AML-193 (cell line): ENCODE measurements around the gene USP6.
"Not testable (repeated sequence)": the region's sequence is repeated elsewhere in the genome, so short reads cannot be mapped to it uniquely, and the experiment has no call there.

Experiments used
- DNase-seq, 2 experiments: peaks; one replicate each; lab custom pipeline; 2025; lab: John Stamatoyannopoulos, UW

Gene USP6

GRCh38 chr17:5115673-5116651 is at the start of gene USP6:
USP6 (plus strand) TSS chr17:5116032; CDS start chr17:5130368, 14,336 bp downstream.
- DNase-seq = no peak

- DNase-seq = no peak
Observed at GRCh38 chr17:5068236-5068635, 47.6 kb upstream of the USP6 start.

- DNase-seq = no peak
Observed at GRCh38 chr17:5069724-5070123, 46.1 kb upstream of the USP6 start.

- DNase-seq = not testable (repeated sequence)
Observed at GRCh38 chr17:5075472-5075871, 40.4 kb upstream of the USP6 start.

- not testable (repeated sequence) for DNase-seq
Observed at GRCh38 chr17:5077275-5077674, 38.6 kb upstream of the USP6 start.

- DNase-seq = no peak
Observed at GRCh38 chr17:5077781-5078105, 38.1 kb upstream of the USP6 start.

DNA sequence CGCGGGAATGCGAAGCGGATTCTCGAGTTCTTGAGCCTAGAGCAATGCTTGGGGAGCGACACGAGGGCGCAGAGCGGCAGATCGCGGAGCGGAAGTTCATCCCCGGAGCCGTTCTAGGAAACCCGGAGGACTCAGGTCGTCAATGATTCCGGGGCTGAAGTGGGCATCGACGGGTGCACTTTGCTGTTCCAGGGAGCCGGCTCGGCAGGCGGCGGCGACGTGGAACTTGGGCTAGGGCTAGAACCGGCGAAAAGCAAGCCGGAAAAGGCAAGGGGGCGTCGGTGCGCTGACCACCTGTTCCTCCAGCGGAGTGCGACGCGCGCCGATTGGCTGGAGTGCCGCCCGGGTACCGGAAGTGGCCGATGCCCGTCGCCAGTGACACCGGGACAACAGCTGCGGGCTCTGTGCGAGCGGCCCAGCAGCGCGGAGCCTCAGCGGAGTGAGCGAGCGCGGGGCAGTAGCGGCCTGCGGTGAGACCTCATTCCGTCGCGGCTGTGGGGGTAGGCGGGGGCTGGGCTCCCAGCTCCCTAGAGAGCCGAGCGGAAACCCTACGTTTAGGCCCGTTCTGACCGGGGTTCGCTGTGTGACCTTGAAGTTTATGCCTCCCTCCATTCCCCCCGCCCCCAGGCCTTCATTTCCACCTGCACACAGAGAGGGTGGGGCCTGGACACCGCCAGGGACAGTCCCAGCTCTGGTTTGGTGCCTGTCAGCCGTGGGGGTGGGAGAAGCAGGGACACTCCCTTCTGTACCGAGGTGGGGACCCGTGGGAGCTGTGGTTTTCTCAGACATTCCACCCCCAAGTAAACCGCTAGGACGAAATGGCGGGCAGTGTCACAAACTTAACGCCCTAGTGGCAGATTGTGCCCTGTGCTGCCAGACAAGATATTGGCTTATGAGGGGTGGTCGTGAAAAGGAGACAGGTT is 37.5 kb upstream of the USP6 start, which contains the start of gene ZFP3:
Gene ZFP3 (plus strand): TSS at position 362 of the 923 bp plus-strand sequence. CDS start 13,038 bp downstream, outside the sequence.
- no peak for DNase-seq

GRCh38 chr17:5080591-5080990 is 35.2 kb upstream of the USP6 start:
- no peak for DNase-seq

DNA sequence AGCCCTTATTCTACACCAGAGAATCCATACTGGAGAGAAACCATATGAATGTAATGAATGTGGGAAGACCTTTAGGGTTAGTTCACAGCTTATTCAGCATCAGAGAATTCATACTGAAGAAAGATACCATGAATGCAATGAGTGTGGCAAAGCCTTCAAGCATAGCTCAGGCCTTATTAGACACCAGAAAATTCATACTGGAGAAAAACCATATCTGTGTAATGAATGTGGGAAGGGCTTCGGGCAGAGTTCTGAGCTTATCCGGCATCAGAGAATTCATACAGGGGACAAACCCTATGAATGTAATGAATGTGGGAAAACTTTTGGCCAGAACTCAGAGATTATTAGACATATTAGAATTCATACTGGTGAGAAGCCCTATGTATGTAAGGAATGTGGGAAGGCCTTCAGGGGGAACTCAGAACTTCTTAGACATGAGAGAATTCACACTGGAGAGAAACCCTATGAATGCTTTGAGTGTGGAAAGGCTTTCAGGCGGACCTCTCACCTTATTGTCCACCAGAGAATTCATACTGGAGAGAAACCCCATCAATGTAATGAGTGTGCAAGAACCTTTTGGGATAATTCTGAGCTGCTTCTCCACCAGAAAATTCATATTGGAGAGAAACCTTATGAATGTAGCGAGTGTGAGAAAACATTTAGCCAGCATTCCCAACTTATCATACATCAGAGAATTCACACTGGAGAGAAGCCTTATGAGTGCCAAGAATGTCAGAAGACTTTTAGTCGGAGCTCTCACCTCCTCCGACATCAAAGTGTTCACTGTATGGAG is 23.4 kb upstream of the USP6 start:
- DNase-seq = no peak

- no peak for DNase-seq
Observed at GRCh38 chr17:5096731-5097100, 19.1 kb upstream of the USP6 start.

DNA sequence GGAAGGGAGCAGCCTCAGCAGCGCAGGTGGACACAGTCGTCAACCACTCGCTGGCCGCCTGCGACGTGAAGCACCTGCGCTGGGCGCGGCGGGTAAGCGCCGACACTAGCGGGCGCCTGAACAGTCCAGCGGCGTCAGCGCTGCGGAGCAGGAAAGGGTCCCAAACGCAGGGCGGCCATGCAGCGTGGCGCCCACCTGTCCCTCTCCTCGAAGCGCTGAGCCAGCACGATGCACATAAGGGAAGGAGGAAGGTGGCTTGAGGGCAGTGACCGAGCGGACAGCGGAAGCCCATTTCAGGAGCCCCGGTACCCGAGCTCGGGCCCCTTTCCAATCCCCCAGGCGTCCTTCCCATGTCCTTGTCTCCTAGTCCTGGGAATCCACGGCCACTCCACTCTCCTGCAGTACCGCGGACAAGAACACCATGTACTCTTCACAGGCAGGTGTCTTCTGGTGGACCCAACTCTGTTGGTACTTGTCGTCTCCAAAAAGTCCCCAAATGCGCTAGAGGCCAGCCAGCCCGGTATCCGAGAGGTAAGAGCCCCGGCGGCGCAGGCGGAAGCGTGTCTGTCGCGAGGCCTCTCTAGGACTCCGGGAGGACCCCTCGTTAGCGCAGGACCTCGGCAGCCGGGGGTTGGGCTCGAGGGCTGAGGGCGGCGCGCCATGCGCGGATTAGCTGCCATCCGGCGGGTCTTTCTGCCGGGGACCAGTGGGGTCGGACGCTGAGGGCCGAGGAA is 18.6 kb upstream of the USP6 start:
- DNase-seq = no peak

- DNase-seq = no peak
Observed at GRCh38 chr17:5099271-5099670, 16.6 kb upstream of the USP6 start.

DNA sequence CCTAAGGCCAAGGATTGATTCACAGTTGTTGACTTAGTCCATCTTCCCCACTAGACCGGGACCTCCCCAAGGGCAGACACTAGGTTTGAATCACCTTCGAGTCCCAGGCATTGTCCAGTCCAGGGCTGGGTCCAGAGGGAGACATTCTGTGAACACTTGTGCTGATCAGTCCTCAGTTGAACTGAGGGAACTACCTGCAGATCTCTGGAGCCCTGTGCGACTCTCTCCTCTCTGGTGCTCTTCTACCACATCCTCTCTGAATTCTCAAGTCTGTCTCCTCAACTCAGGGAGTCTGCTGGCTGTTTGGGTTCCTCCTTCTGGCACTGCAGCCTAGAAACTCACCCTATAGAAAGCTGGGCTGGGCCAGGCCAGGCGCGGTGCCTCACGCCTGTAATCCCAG is 15.0 kb upstream of the USP6 start:
- no peak for DNase-seq

DNA sequence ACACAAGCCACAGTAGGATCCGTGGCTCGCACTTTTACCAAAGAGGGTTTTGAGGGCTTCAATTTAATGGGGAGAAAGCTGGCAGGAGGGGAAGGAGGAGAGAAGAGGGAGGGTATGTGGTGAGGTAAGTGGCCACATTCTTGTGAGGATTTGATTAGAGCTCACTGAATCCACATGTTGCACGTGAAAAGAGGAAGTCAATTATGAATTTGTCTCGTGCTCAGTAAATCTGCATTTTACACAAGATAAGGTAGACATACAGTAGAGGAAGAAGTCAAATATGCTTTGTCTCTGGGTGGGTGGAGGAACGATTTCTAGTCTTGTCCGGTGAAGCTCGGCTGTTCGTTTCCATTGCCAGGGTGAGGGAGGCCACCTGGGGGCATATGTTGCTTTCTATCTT is 5.0 kb upstream of the USP6 start:
- DNase-seq = peak; percentile 1 to 21

GRCh38 chr17:5111402-5112204 is 4.2 kb upstream of the USP6 start, which contains the start of gene ZNF232:
ZNF232 (minus strand) TSS chr17:5111878; CDS start chr17:5111822, 56 bp downstream.
- DNase-seq = peak; percentile 47 to 65

DNA sequence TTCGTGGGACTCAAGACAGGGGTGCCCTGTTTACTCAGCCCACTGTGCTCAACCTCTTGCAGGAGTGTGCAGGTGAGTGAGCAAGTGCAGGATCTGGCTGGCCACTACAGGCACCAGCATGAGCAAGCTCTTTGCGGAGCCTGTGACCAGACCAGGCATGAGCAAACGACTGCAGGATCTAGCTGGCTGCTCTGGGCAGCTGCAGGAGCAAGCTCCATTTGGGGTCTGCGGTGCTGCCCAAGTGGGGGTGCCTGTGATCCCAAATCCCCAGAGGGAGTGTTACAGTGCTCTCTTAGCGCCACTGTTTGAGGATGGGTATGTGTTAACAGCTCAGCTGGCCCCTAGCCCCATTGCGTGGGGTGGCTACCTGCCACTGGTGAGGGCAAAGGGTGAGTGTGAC is 2.4 kb downstream of the USP6 start:
- DNase-seq = no peak

GRCh38 chr17:5120036-5120435 is 4.2 kb downstream of the USP6 start:
- DNase-seq = no peak

GRCh38 chr17:5120436-5121185 is 4.8 kb downstream of the USP6 start:
- not testable (repeated sequence) for DNase-seq

DNA sequence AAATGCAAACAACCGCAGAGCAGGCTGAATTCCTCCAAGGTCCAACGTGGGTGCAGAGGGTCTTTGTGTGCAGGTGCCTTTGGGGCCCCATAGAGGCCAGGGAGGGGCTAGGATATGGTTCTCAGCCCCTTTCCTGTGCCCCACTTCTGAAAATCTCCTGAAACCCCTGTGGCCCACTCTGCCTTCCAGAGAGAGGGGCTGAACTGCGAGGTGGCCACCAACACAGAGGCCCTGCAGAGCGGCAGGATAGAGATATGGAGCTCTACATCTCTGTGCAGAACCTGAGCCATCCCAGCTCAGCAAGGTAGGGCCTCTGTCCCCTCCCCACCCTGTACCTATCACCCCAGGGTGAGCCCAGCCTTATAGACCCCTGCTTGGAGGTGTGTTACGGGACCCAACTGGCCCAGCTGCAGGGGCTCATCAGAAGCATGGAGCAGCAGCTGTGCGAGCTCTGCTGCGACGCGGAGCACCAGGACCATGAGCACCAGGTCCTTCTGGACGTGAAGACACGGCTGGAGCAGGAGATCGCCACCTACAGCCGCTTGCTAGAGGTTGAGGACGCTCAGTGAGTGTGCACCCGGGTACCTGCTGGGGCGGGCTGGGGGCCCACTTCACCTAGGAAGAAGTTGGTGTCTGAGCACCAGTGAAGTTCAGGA is 5.5 kb downstream of the USP6 start:
- no peak for DNase-seq
